HG03139 (cell line): Measurements from ENCODE around the gene ZNF239.
A peak's percentile ranks its signal among the peaks of the same experiment; 100 is the strongest.
"Not testable (repeated sequence)": the region's sequence is repeated elsewhere in the genome, so short reads cannot be mapped to it uniquely, and the experiment has no call there.

Experiments used
- ATAC-seq: cut with Tn5 transposase; IDR thresholded peaks from one replicate; pipeline ENCODE4 v1.9.1; 2021; ENCODE audit not compliant: unreplicated experiment

The ZNF239 gene

GRCh38 chr10:43574001-43574892 is at the start of gene ZNF239:
Gene ZNF239, minus strand, starts transcription at chr10:43574616. Its CDS starts 16,537 bp downstream, at chr10:43558079.
- peak; percentile 95 for ATAC-seq

- no peak for ATAC-seq
Observed at GRCh38 chr10:43623351-43623750, 48.9 kb upstream of the ZNF239 start.

DNA sequence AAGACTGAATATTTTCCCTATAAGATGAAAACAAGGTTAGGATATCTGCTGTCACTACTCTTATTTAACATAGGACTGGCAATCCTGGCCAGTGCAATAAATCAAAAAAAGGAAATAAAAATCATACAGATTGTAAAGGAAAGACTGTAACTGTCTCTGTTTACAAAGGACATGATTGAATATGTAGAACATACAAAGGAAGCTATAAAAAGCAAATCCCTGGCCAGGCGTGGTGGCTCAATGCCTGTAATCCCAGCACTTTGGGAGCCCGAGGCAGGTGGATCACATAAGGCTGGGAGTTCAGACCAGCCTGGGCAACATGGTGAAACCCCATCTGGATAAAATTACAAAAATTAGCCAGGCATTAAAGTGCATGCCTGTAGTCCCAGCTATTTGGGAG is 47.6 kb upstream of the ZNF239 start:
- ATAC-seq: no peak

DNA sequence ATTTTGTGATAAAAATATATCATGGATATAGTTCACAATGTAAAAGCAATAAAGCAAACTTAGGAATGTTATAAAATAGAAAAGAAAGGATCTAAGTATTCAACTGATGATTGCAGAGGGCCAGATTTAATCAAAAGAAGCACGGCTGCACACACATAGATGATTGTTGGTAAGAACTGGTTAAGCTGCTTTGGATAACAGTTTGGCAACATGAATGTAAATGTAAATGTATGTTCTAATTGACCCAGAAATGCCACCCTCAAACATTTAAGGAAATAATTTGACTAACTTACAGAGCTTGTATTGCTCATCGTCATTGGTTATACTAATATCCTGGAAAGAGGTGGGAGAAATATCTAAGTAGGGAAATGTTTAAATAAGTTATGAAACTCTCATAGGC is 45.0 kb upstream of the ZNF239 start:
- ATAC-seq: no peak

DNA sequence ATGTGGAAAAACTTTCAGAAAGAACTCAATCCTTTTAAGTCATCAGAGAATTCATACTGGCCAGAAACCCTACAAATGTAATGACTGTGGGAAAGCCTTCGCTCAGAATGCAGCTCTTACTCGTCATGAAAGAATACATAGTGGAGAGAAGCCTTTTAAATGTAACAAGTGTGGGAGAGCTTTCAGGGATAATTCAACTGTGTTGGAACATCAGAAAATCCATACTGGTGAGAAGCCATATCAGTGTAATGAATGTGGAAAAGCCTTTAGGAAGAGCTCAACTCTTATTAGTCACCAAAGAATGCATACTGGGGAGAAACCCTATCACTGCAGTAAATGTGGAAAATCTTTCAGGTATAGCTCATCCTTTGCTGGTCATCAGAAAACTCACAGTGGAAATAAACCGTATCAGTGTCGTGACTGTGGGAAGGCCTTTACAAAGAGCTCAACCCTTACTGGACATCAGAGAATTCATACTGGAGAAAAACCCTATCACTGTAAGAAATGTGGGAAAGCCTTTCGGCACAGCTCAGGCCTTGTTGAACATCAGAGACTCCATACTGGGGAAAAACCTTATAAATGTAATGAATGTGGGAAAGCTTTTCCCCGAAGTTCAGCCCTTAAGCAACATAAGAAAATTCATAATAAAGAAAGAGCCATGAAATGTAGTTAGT is 42.4 kb upstream of the ZNF239 start:
- no peak for ATAC-seq

GRCh38 chr10:43610636-43611035 is 36.2 kb upstream of the ZNF239 start:
- no peak for ATAC-seq

- ATAC-seq: no peak
Observed at GRCh38 chr10:43607199-43607573, 32.8 kb upstream of the ZNF239 start.

DNA sequence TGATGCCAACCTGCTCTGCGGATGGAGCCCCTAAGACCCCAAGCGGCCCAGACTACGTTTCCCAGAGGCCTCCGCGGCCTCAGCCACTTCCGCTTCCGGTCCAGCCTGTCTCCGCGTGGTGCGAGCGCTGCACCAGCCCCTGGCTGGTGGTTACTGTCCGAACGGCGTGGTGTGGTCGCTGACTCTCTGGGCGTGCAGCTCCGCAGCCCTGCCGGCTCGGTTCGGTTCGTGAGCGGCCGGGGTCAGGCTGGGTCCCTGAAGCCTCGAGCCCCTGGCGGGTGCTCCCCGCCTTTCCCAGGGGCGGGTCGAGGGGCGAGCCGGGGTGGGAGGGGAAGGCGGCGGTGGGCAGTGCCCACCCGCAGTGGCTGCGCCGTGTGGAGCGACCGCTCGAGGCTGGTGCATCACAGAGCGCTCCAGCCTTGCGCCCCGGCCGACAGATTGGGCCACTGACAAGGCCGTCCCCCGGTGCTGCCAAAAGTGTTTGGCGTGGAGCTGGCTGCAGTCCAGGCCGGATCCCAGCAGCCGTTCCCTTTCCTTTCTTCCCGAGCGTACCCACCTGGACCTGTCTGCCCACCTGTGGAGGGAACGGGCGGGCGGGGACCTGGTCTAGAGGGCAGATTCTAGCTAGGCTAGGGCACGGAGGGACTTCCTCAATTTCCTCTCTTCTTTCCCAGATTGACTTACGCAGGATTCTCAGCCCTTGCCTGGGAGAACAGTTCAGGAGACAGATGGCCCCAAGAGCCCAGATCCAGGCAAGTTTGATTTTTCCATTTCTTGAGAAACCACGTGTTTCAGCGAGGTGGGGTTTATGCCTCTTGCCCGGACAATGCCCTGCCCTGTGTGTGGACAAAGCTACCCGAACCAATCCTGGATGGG is 32.1 kb upstream of the ZNF239 start, which contains the start of gene ZNF485:
Gene ZNF485, plus strand, starts transcription at position 116 of the 876 bp plus-strand sequence. Its CDS starts 613 bp downstream, at position 729.
- peak; percentile 99 for ATAC-seq

GRCh38 chr10:43605850-43606322 is 31.5 kb upstream of the ZNF239 start:
- no peak for ATAC-seq

DNA sequence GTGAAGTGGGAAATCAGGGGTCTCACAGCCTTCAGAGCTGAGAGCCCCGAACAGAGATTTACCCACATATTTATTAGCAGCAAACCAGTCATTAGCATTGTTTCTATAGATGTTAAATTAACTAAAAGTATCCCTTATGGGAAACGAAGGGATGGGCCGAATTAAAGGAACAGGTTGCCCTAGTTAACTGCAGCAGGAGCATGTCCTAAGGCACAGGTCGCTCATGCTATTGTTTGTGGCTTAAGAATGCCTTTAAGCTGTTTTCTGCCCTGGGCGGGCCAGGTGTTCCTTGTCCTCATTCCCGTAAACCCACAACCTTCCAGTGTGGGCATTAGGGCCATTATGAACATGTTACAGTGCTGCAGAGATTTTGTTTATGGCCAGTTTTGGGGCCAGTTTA is 27.2 kb upstream of the ZNF239 start:
- ATAC-seq: not testable (repeated sequence)

DNA sequence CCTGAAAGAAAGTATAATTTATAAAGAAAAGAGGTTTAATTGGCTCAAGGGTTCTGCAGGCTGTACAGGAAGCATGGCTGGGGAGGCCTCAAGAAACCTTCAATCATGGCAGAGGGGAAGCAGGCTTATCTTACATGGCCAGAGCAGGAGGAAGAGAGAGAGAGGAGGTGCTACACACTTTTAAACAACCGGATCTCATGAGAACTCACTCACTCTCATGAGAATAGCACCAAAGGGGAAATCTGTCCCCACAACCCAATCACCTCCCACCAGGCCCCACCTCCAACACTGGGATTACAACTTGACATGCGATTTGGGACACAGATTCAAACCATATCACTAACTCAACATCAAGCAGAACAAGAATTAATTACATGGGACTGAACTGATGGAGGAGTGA is 24.9 kb upstream of the ZNF239 start:
- ATAC-seq: no peak

DNA sequence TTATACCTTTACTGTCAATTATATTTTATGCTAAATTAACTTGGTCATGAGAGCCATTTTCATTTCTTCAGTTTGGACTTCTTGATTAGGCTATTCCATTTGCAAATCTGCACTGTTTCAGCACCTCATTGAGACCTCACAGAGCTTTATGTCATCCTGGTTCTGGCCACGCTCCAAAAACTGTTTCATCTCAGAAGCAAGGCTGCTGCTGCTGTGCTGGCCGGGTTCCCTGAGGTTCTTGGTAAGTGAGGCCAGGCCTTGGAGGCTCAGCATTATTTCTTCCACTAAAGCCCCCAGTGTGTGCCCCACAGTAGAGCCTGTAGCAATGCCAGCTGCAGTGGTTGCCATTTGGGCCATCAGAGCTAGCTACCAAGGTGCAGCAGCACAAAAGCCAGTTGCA is 24.0 kb upstream of the ZNF239 start:
- no peak for ATAC-seq

DNA sequence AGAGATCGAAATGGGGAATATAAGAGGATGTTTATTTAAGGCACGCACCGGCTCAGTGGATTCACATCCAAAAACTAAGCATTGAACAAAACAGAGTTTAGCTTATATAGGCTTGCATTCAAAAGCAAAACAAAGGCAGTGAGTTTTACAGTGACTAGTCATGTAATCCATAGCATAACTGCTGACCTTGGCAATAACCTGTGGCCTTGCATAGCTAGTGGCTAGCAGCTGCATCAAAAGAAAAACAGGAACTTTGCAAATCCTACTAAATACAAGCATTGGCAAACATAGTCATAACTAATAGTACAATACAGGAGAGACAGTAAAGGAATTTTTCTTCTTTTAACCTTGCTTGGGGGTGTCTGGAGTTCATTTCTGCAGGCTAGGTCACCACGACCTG is 22.1 kb upstream of the ZNF239 start:
- ATAC-seq: no peak

DNA sequence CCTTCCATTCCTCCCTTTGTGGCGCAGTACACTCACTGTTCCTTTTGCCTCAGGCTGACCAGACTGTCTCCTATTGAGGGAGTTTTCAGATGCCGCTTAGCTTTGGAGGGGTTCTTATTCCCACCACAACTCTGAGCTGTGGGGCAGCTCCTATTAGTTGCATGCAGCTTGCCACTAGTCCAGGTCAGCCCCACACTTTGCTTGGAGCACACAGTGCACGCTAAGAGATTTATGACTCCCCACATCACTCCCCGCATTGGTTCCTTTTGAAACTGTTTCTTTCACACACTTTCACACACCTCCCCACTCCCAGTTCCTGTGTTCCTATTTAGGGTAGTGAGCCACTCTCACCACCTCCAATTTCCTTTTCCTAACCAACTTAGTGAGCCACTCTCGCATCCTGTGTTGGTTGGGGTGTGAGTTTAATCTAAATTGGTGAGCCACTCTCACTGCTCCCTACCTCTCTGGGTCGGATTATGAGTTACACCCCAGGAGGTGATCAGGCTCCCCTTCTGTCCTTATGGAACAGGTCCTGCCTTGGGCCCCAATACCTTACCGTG is 21.4 kb upstream of the ZNF239 start:
- ATAC-seq: peak; percentile 40

DNA sequence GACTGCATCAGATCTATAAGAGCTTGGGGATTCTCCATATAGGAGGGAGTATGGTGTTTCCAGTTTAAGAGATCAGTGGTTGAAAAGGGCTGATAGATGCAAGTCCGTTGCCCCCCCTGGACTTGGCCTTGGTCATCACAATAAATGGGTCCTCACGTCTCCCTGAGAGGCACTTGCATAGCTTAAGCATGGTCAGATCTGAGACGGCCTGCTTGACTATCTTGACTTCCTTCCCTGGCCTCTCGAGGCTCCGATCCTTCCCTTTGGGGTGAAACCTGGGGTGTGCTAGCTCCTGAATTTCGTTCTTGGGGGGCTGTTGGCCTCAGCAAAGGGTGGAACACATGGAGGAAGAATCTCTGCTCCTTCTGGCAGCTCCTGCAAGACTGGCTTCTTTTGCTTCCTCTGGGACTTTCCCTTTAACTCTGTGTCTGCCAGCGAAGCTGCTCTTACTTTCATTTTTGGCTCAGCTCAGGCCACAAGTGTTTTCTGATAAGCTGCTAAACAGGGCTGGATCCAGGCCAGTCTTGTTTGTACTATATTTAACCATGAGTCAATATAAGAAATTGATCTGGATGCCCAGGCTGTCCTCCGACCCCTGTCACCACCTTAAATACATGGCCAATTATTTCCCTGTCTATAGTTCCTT is 20.7 kb upstream of the ZNF239 start:
- ATAC-seq: peak; percentile 89

- no peak for ATAC-seq
Observed at GRCh38 chr10:43591303-43591904, 17.0 kb upstream of the ZNF239 start.

GRCh38 chr10:43586730-43587115 is 12.3 kb upstream of the ZNF239 start:
- not testable (repeated sequence) for ATAC-seq

GRCh38 chr10:43585981-43586729 is 11.7 kb upstream of the ZNF239 start:
- no peak for ATAC-seq

DNA sequence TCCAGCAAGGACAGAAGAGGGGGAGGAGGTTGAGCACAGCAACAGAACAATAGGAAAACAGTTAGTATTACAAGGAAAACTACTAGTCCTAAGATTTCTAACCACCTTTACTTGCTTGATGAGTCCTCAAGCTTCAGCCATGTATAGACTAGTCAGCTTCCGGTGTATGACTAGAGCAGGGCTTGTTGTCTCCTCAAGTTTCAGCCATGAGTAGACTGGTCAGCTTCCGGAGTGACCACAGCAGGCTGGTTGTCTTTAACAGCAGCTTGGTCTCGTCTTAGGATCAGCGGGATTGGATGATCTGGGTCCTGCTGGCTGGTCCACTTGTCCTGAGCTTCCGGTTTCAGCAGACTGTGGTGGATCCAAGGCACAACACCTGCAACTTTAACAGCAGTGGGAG is 10.6 kb upstream of the ZNF239 start:
- no peak for ATAC-seq
